HL-60 (cell line): Measurements from ENCODE around the gene MRPS26.
"Not testable (repeated sequence)": the region's sequence is repeated elsewhere in the genome, so short reads cannot be mapped to it uniquely, and the experiment has no call there.

Experiments used
- DNase-seq, 2 experiments: peaks; one replicate each; pipeline ENCODE4 v3.0.0-alpha.2; 2010 to 2020; ENCODE audit warnings: low read depth in 1 of 2, low spot score in 1 of 2
- H3K27ac ChIP-seq: fragments of 250-450 bp; sonication (Bioruptor Pico); replicated peaks from 2 replicates; pipeline ENCODE4 v1.5.1; 2020; ENCODE audit warnings: mild to moderate bottlenecking, moderate library complexity
- H3K27me3 ChIP-seq: fragments of 250-450 bp; sonication (Bioruptor Pico); 2 replicates; pipeline ENCODE4 v1.5.1; 2021; ENCODE audit warnings: mild to moderate bottlenecking, moderate library complexity; ENCODE audit not compliant: insufficient read depth, poor library complexity, severe bottlenecking
- H3K4me3 ChIP-seq: replicated peaks from 2 replicates; pipeline ENCODE4 v1.5.1; 2011; ENCODE audit warnings: mild to moderate bottlenecking, control low read depth, low read length; ENCODE audit not compliant: insufficient read depth
- CTCF ChIP-seq: IDR thresholded peaks from one replicate; pipeline ENCODE4 v1.5.1; 2011; ENCODE audit warnings: low read length, control low read depth, inconsistent platforms; ENCODE audit not compliant: insufficient read depth
- GABPA ChIP-seq: IDR thresholded peaks from 2 replicates; pipeline ENCODE4 v1.6.1; 2012; ENCODE audit warnings: low read depth
- POLR2AphosphoS5 ChIP-seq: IDR thresholded peaks from 2 replicates; pipeline ENCODE4 v1.6.1; 2012; ENCODE audit warnings: low read depth
- REST ChIP-seq: IDR thresholded peaks from 2 replicates; pipeline ENCODE4 v1.6.1; 2012; ENCODE audit warnings: low read depth; ENCODE audit not compliant: insufficient replicate concordance
- SPI1 ChIP-seq: IDR thresholded peaks from 2 replicates; pipeline ENCODE4 v1.6.1; 2012; ENCODE audit warnings: low read depth, mild to moderate bottlenecking, borderline replicate concordance

Gene MRPS26

GRCh38 chr20:3047486-3048419, 1.9 kb downstream of the MRPS26 start:
- Histone ChIP-seq H3K27ac (no peak overlapping the region; the same call in 1 of the 2 replicates), H3K4me3 (peak overlapping the region; percentile 79), H3K27me3 (no peaks in the 10 kb centered on the region)
- DNase-seq = peak in 1 of 2 experiments; percentile 18
- TF ChIP-seq POLR2AphosphoS5 (no peak), GABPA (no peak), REST (no peak), SPI1 (no peak; the same call in 1 of the 2 replicates), CTCF (no peak)

DNA sequence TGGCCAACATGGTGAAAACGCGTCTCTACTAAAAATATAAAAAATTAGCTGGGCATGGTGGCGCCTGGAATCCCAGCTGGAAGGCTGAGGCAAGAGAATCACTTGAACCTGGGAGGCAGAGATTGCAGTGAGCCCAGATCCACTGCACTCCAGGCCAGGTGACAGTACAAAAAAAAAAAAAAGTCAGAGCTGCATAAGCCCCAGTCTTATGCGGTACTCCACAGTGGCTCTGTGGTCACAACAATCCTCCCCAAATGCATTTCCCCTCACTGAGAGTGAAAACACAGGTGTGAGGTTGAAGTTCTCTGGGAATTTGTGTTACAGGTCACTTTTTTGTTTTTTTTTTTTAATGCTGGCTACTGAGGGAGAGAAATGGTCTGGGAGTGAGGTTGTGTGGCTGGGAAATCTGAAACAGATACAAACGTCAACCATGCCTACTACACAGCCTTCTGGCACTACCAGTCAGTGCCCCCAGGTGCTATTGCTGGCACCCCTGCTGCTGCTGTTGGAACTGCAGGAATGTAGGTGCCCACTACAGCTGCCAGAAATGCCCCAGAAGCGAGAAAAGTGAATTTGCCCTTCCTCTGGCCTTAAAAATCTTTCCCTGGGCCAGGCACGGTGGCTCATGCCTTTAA, 5.7 kb downstream of the MRPS26 start:
- Histone ChIP-seq H3K27ac (no peak overlapping the region), H3K27me3 (no peaks in the 10 kb centered on the region), H3K4me3 (no peak overlapping the region)
- TF ChIP-seq POLR2AphosphoS5 (no peak), CTCF (no peak), GABPA (no peak), SPI1 (no peak), REST (no peak)
- DNase-seq = no peak

DNA sequence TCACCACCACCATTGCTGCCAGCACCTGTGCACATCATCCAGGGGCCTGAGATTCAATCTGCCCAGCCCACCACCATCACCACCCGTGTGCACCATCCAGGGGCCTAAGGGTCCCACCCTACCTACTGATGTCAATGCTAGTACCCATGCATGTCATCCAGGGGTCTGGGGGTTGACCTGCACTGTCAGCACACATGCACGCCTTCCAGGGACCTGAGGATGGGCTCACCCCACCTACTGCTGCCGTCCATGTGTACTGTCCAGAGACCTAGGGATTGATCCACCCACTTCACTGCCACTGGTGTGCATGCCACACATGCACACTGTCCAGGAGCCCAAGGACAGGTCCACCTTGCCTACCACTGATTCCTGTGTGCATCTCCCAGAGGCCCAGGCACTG, 13.6 kb downstream of the MRPS26 start:
- Histone ChIP-seq H3K27ac (no peak overlapping the region), H3K4me3 (no peak overlapping the region), H3K27me3 (no peaks in the 10 kb centered on the region)
- TF ChIP-seq REST (no peak), POLR2AphosphoS5 (no peak), GABPA (no peak), CTCF (no peak), SPI1 (no peak)
- no peak for DNase-seq

GRCh38 chr20:3064119-3064518, 18.3 kb downstream of the MRPS26 start:
- not testable (repeated sequence) for H3K27ac ChIP-seq, DNase-seq, H3K4me3 ChIP-seq, H3K27me3 ChIP-seq
